Hepatocyte (in vitro differentiated cells): ENCODE measurements around the gene RBCK1. TPM values are rescaled to one million over a fixed set of nuclear protein-coding genes. Genes with fewer than 3 reads are reported as not detected.
A peak's percentile ranks its signal among the peaks of the same experiment; 100 is the strongest.

Source experiments
- DNase-seq: peaks from one replicate; pipeline ENCODE4 v3.0.0-alpha.2; 2016; ENCODE audit warnings: low spot score
- H2AFZ ChIP-seq: fragments of 200-600 bp; sonication (generic); 2 replicates; pipeline ENCODE4 v1.6.0; 2016; ENCODE audit warnings: antibody characterized with exemption, mild to moderate bottlenecking
- H3K27ac ChIP-seq: fragments of 200-600 bp; sonication (generic); 2 replicates; pipeline ENCODE4 v1.5.1; 2016; ENCODE audit warnings: mild to moderate bottlenecking
- H3K27me3 ChIP-seq: fragments of 200-600 bp; sonication (generic); 2 replicates; pipeline ENCODE4 v1.6.1; 2016
- H3K36me3 ChIP-seq: fragments of 200-600 bp; sonication (generic); replicated peaks from 2 replicates; pipeline ENCODE4 v1.5.1; 2016; ENCODE audit warnings: low read depth; ENCODE audit not compliant: insufficient read depth
- H3K4me1 ChIP-seq: fragments of 200-600 bp; sonication (generic); 2 replicates; pipeline ENCODE4 v1.5.1; 2016; ENCODE audit warnings: mild to moderate bottlenecking, moderate library complexity; ENCODE audit not compliant: insufficient read depth
- H3K4me2 ChIP-seq: fragments of 200-600 bp; sonication (generic); 2 replicates; pipeline ENCODE4 v1.6.0; 2016
- H3K4me3 ChIP-seq: fragments of 200-600 bp; sonication (generic); 2 replicates; pipeline ENCODE4 v1.5.1; 2016; ENCODE audit warnings: mild to moderate bottlenecking
- H3K79me2 ChIP-seq: fragments of 200-600 bp; sonication (generic); 2 replicates; pipeline ENCODE4 v1.6.0; 2017; ENCODE audit warnings: mild to moderate bottlenecking
- H3K9me2 ChIP-seq: fragments of 200-600 bp; sonication (generic); replicated peaks from 2 replicates; pipeline ENCODE4 v1.6.0; 2017; ENCODE audit warnings: mild to moderate bottlenecking; ENCODE audit not compliant: insufficient read depth
- H3K9me3 ChIP-seq: fragments of 200-600 bp; sonication (generic); 2 replicates; pipeline ENCODE4 v1.5.1; 2016; ENCODE audit warnings: low read depth, mild to moderate bottlenecking
- H4K20me1 ChIP-seq: fragments of 200-600 bp; sonication (generic); 2 replicates; pipeline ENCODE4 v1.6.0; 2016; ENCODE audit warnings: mild to moderate bottlenecking; ENCODE audit not compliant: insufficient read depth, poor library complexity, severe bottlenecking
- CTCF ChIP-seq: fragments of 200-600 bp; sonication (generic); IDR thresholded peaks from 2 replicates; pipeline ENCODE4 v1.5.1; 2016; ENCODE audit warnings: antibody characterized with exemption, mild to moderate bottlenecking; ENCODE audit not compliant: poor library complexity
- EZH2 ChIP-seq: fragments of 200-600 bp; sonication (generic); IDR thresholded peaks from 2 replicates; pipeline ENCODE4 v1.6.1; 2016; ENCODE audit warnings: antibody characterized with exemption, mild to moderate bottlenecking, borderline replicate concordance
- EZH2phosphoT487 ChIP-seq: fragments of 200-600 bp; sonication (generic); IDR thresholded peaks from one replicate; pipeline ENCODE4 v1.6.1; 2018; ENCODE audit warnings: antibody characterized with exemption, mild to moderate bottlenecking, low read depth, moderate library complexity; ENCODE audit not compliant: unreplicated experiment, severe bottlenecking
- WGBS: methylation state at CpG from one replicate; pipeline ENCODE4 v1.1.6; 2016; ENCODE audit warnings: low lambda C conversion rate; ENCODE audit errors: missing lambda C conversion rate; 5-methylcytosine and 5-hydroxymethylcytosine counted together
- polyA plus RNA-seq: library from polyadenylated mRNA; unstranded; fragments of >200 nt; fragmentation: Nextera tagmentation; extraction: Ambion mirVana; gene quantifications from 2 replicates; pipeline ENCODE4 v1.2.1, GENCODE V29; 2016
- total RNA-seq: library from RNA; depleted of rRNA; stranded (reverse); fragments of >200 nt; gene quantifications from 2 replicates; pipeline ENCODE4 v1.2.3, GENCODE V29; 2014

The RBCK1 gene
- total and polyA plus RNA-seq, 2 experiments from 2014 or later, result 76.4 to 80.8 TPM

DNA sequence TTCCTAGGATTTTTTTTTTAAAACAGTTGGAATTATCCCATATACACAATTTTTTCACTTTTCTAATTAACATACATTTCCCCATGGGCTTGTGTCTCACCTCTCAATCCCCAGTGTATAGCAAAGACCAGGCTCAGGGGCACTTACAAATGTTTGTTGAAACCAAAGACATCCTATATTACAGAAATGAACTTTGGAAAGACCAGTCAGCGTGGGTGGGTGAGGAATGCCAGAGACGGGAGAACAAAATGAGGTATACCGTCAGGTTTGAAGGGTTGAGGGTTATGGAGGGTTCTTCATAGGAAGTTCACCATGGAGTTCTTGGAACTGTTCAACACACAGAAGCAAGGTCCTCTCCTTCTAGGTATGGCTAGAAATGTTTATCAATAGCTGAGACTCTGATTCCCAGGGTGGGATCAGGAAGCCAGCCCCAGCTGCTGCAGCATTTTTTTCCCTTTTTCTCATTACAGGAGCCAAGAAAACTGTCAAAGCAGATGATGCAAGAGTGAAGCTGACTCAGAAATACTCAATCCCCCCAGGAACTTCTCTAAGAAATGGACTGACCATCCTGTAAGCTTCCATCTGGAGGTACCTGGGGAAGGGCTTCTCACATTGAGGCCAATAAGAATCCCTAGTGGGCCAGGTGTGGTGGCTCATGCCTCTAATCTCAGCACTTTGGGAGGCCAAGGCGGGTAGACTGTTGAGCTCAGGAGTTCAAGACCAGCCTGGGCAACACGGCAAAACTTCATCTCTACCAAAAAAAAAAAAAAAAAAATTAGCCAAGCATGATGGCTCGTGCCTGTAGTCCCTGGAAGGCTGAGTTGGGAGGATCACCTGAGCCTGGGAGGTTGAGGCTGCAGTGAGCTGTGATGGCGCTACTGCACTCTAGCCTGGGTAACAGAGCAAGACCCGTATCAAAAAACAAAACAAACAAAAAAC, 70.2 kb downstream of the RBCK1 start:
- DNase-seq, result no peak
- WGBS, result 94% methylated on average over 8 of the region's 8 CpGs

DNA sequence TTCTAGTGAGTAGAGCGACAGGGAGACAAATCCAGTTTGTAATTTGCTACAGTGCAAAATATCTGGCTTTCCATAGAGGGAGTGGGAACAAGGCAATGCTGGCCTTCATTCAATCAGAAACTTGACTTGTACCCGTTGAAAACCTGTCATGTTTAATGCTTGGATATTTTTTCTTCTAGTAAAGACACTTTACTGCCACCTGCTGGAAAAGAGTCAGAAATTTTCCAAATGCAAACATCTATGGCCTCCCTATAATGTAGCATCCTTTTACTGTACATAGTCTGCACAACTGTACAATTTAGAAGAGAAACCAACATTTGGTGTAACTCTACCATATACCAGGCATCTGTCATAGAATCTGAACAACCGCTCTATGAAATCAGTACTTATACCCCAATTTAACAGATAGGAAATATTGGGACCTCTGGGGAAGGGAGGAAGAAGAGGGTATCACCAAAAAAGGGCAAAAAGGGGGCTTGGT, 70.9 kb downstream of the RBCK1 start:
- 72% methylated on average over 3 of the region's 3 CpGs for WGBS
- Histone ChIP-seq H3K4me3 (no peak overlapping the region), H3K27ac (no peak overlapping the region)

More for the DNA sequence above, 70.2 kb downstream of the RBCK1 start:
- H2AFZ ChIP-seq, result no peak overlapping the region
- no peaks in the 10 kb centered on the region for H3K36me3 ChIP-seq
- H3K27me3 ChIP-seq, result no peaks in the 10 kb centered on the region
- no peak overlapping the region for H3K27ac ChIP-seq
- no peaks in the 10 kb centered on the region for H3K9me2 ChIP-seq
- H3K4me2 ChIP-seq, result no peak overlapping the region
- no peaks in the 10 kb centered on the region for H4K20me1 ChIP-seq
- H3K4me1 ChIP-seq, result no peaks in the 10 kb centered on the region
- no peak for TF ChIP-seq CTCF
- no peak for TF ChIP-seq EZH2
- TF ChIP-seq EZH2phosphoT487, result no peak
- H3K79me2 ChIP-seq, result no peaks in the 10 kb centered on the region
- no peak overlapping the region for H3K4me3 ChIP-seq
- H3K9me3 ChIP-seq, result no peaks in the 10 kb centered on the region

DNA sequence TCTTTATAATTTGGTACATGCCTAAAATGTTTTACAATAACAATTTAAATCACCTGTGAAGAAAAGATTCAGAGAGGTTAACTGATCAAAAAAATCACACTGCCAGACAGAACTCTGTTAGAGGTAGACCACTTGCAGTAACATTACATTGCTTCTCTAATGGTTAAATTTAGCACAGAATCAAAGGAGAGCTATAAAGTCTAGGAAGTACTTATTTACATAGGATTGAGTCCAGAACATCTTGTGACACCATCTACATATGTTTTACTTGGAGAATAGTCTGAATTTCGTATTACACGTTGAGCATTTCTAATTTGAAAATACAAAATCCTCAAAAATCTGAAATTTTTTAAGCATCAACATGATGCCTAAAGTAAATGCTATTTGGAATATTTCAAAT, 71.4 kb downstream of the RBCK1 start:
- Histone ChIP-seq H2AFZ (no peak overlapping the region), H3K4me1 (no peaks in the 10 kb centered on the region), H3K27ac (no peak overlapping the region), H4K20me1 (no peaks in the 10 kb centered on the region), H3K9me2 (no peaks in the 10 kb centered on the region), H3K36me3 (no peaks in the 10 kb centered on the region), H3K79me2 (peaks cover 4% of the 10 kb centered on the region), H3K9me3 (no peaks in the 10 kb centered on the region), H3K4me3 (no peak overlapping the region), H3K4me2 (no peak overlapping the region), H3K27me3 (no peaks in the 10 kb centered on the region)
- no peak for DNase-seq
- 98% methylated on average over 2 of the region's 2 CpGs for WGBS
- TF ChIP-seq CTCF (no peak), EZH2phosphoT487 (no peak), EZH2 (no peak)

More for the DNA sequence above, 70.9 kb downstream of the RBCK1 start:
- Histone ChIP-seq H2AFZ (no peak overlapping the region), H3K36me3 (no peaks in the 10 kb centered on the region), H4K20me1 (no peaks in the 10 kb centered on the region), H3K4me1 (no peaks in the 10 kb centered on the region), H3K27me3 (no peaks in the 10 kb centered on the region), H3K4me2 (no peak overlapping the region), H3K9me2 (no peaks in the 10 kb centered on the region), H3K9me3 (no peaks in the 10 kb centered on the region), H3K79me2 (peaks cover under 1% of the 10 kb centered on the region)
- TF ChIP-seq CTCF (peak; percentile 68), EZH2 (no peak)
- peak; percentile 75 for DNase-seq
